HG02885 (cell line): ENCODE results near the gene ATG10.
"Not testable (repeated sequence)": the region's sequence is repeated elsewhere in the genome, so short reads cannot be mapped to it uniquely, and the experiment has no call there.

Source experiments
- ATAC-seq: cut with Tn5 transposase; IDR thresholded peaks from one replicate; pipeline ENCODE4 v1.9.1; 2021; ENCODE audit warnings: mild to moderate bottlenecking; ENCODE audit not compliant: unreplicated experiment, poor library complexity

ATG10 gene

GRCh38 chr5:82107267-82107666 lies 135.4 kb downstream of the ATG10 start:
- no peak for ATAC-seq

- ATAC-seq, result no peak
These were observed 137.2 kb downstream of the ATG10 start for GRCh38 chr5:82109013-82109412.

DNA sequence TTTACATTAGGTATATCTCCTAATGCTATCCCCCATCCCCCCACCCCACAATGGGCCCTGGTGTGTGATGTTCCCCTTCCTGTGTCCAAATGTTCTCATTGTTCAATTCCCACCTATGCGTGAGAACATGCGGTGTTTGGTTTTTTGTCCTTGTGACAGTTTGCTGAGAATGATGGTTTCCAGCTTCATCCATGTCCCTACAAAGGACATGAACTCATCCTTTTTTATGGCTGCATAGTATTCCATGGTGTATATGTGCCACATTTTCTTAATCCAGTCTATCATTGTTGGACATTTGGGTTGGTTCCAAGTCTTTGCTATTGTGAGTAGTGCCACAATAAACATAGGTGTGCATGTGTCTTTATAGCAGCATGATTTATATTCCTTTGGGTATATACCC lies 138.1 kb downstream of the ATG10 start:
- ATAC-seq, result not testable (repeated sequence)

- no peak for ATAC-seq
These were observed 139.4 kb downstream of the ATG10 start for GRCh38 chr5:82111191-82111590.

- ATAC-seq, result no peak
These were observed 144.0 kb downstream of the ATG10 start for GRCh38 chr5:82115858-82116257.

DNA sequence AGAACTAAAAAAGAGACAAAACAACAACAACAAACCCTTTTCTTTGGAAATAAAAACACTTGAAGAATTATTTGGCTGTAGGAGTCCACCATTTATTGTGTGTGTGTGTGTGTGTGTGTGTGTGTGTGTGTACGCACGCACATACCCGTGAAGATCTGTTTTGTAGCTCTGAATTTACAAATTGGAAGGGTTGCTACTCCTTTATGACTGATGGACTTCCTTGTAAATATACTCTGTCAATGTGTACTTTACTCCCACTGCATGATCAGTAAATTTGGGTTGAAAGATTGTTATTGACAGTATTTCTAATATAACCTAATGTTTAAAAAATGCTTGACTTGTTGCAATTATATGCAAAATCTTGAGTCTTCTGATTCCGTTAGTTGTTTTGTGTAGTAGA lies 148.1 kb downstream of the ATG10 start:
- no peak for ATAC-seq

DNA sequence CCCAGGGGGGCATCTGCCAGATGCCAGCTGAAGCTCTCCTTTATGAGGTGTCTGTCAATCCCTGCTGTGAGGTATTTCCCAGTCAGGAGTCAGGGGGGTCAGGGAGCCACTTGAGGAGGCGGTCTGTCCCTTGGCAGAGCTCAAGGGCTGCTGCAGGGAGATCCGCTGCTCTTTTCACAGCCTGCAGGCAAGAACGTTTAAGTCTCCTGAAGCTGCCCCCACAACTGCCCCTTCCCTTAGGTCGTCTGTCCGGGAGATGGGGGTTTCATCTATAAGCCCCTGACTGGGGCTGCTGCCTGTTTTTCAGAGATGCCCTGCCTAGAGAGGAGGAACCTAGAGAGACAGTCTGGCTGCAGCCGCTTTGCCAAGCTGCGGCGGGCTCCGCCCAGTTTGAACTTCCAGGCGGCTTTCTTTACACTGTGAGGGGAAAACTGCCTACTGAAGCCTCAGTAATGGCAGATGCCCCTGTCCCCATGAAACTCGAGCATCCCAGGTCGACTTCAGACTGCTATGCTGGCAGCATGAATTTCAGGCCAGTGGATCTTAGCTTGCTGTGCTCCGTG lies 158.0 kb downstream of the ATG10 start:
- no peak for ATAC-seq

DNA sequence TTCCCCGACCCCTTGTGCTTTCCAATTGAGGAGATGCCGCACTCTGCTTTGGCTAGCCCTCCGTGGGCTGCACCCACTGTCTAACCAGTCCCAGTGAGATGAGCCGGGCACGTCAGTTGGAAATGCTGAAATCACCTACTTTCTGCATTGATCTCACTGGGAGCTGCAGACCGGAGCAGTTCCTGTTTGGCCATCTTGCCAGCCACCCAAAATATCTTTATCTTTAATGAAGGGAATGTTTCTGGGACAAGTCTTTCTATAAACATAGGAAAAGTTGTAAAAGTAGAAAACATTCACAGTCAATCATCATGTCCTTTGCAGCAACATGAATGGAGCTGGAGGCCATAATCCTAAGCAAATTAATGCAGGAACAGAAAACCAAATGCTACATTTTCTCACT lies 158.8 kb downstream of the ATG10 start:
- no peak for ATAC-seq

- no peak for ATAC-seq
These were observed 165.4 kb downstream of the ATG10 start for GRCh38 chr5:82137205-82137604.

DNA sequence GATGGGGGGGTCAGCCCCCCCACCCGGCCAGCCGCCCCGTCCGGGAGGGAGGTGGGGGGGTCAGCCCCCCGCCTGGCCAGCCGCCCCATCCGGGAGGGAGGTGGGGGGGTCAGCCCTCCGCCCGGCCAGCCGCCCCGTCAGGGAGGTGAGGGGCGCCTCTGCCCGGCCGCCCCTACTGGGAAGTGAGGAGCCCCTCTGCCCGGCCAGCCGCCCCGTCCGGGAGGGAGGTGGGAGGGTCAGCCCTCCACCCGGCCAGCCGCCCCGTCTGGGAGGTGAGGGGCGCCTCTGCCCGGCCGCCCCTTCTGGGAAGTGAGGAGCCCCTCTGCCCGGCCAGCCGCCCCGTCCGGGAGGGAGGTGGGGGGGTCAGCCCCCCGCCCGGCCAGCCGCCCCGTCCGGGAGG lies 168.0 kb downstream of the ATG10 start:
- not testable (repeated sequence) for ATAC-seq

GRCh38 chr5:82142217-82142841 lies 170.5 kb downstream of the ATG10 start:
- no peak for ATAC-seq

DNA sequence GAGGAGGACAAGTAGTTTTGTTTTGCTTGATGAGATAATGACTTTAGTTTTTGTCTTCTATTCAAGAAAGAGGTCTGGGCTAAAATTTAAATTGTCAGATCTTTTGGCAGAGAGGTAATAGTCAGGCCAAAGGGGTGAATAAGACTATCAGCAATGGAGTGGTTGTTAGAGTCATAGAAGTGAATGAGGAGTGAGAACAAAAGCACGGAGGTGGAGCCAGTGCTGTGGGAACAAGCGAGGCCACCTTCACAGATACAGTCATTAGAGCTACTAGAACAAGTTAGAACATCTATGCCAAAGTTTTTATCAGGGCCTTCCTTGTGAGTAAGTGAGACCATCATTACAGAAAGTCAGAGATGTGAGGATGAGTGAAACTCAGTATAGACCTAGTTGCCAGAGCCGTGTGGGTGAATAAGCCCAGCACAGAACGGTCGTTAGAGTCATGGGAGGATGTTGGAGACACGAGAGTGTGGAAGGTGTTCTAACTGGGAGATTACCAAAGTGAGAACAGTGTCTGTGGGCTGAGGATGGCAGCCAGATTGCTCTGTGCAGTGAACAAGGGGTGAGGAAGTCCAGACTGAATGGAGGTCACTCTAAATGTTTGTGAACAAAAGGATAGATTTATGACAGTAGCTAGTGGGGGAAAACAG lies 171.2 kb downstream of the ATG10 start:
- no peak for ATAC-seq

GRCh38 chr5:82147860-82148573 lies 176.2 kb downstream of the ATG10 start:
- no peak for ATAC-seq

DNA sequence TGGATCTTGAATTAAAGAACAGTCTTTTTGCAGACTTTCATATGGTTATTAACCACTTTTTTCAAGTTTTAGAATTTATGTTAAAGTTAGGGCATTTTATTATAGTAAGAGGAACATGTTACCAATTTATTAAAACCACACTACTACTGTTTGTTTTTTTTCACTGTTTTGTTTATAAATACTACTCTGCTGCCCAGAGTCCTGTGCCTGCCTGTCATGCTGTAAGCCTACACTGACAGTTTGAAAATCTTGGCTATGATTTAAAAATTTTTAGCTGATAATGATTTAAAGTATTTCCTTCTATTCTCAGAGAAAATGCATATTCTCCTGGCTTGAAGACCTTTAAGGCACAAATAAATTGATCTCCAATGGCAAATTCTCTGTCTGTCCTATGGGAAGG lies 177.6 kb downstream of the ATG10 start:
- no peak for ATAC-seq

DNA sequence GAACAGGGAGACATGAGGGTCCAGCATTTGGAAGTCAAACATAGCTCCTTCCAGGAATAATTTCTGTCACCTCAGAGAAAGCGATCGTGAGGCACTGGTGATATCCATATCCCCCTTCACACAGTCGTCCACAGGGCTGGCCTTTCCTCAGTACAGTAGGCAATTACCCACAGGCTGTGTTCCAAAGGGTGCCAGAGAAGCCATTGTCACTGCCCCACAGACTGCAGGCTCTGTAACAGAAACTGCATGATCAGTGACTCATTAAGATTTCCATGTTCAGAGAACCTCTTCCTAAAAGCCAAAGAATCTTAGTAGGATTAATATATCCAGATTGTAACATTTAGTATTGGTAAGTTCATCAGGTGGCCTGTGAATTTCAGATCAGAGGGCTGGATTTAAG lies 178.7 kb downstream of the ATG10 start:
- no peak for ATAC-seq

DNA sequence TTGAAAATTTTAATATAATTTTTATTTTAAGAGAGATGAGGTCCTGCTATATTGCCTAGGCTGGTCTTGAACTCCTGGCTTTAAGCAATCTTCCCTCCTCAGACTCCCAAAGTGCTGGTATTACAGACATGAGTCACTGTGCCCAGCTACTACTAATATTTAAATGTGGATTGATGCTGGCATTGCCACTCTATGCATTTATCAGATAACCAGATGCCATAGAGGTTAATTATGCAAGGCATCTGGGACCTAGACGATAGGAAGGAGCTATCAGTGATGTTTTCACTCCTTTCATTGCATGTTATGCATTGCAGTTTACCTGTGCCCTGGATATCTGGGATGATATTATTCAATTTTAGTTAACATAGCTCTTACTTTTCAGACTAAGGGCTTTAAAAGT lies 179.4 kb downstream of the ATG10 start:
- no peak for ATAC-seq

DNA sequence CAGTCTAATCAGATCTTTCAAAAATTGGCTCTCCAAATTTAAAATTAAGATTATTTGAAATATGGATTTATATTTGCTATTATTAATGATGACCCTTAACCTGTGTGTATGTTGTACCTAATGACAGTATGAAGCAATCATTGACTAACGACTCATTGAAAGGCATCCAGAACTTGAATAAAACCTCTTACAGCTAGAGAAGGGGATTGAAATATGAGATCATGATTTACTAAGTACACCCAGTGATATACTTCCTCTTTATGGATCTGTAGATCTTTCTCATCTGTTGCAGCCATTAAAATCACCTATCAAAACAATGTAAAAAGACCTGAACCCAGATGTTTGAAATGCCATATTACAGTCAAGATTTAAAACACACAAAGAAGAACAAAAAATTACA lies 179.8 kb downstream of the ATG10 start:
- ATAC-seq, result no peak

GRCh38 chr5:82152978-82153481 lies 181.2 kb downstream of the ATG10 start:
- ATAC-seq, result no peak

GRCh38 chr5:82154776-82155175 lies 183.0 kb downstream of the ATG10 start:
- ATAC-seq, result no peak

- ATAC-seq, result no peak
These were observed 183.5 kb downstream of the ATG10 start for GRCh38 chr5:82155305-82155704.

DNA sequence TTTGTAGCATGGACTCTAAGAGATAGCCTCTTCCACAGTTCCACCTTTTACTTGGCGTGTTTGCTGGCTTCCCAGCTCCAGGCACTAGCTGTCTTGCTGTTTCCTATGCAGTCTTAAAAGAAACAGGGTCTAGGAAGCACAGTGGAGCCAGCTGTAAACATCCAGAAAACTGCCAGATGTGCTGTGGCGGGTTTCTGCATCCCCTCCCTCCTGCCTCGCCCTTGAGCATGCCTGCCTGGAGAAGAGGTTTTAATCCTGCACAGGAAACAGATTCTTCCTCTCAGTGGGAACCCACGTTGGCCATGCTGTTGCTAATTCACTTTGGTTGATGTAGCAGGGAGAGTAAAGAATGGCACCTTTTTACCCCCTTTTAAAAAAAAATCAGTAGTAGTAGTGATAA lies 185.1 kb downstream of the ATG10 start:
- no peak for ATAC-seq
